ENCODE data around the gene SP4.

The SP4 gene

DNA sequence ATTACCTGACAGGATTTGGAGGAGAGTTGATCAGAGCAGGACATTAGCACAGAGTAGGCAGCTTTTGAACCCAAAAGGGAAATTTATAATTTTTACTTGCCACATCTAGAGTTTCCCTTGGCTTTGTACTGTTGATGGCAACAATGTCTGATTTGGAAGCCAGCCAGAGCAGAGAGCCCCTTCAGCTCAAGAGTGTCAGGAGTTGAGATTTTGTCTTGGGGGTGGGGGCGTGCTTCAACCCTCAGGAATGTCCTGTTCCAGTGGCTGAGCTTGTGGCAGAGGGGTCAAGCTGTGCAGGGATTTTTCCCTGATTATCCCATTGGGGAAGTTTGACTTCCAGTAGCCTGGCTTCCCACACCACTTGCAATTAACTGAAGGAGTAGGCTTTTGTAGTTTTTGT lies 27.0 kb downstream of the SP4 start:
- no peaks in the 10 kb centered on the region for H3K9me2 ChIP-seq (replicated peaks; ENCODE audit: insufficient read depth, low read length)
- H3K9ac ChIP-seq (ENCODE audit: low read length) = no peak overlapping the region
- H3K27ac ChIP-seq (ENCODE audit: low read depth, low read length) = no peak overlapping the region
- H3K79me2 ChIP-seq (ENCODE audit: insufficient read depth, low read length) = peaks cover 7% of the 10 kb centered on the region; the same call in 1 of the 2 replicates
- H3K36me3 ChIP-seq (ENCODE audit: low read length) = peaks cover 48% of the 10 kb centered on the region
- no peak overlapping the region for H3K4me3 ChIP-seq (ENCODE audit: insufficient read depth, low read length, poor library complexity, severe bottlenecking)
- H4K20me1 ChIP-seq (ENCODE audit: low read depth, low read length) = no peaks in the 10 kb centered on the region
- no peaks in the 10 kb centered on the region for H3K27me3 ChIP-seq (ENCODE audit: low read length)
- H3K9me3 ChIP-seq (ENCODE audit: insufficient read depth, low read length) = peaks cover 42% of the 10 kb centered on the region
- no peak overlapping the region for H3K4me2 ChIP-seq (ENCODE audit: low read depth, low read length, poor library complexity, severe bottlenecking)
- H2AFZ ChIP-seq (ENCODE audit: low read depth, low read length, severe bottlenecking) = no peak overlapping the region
- TF ChIP-seq EZH2phosphoT487 (conservative IDR thresholded peaks at IDR 0.05; ENCODE audit: low read length) = no peak
- TF ChIP-seq, protein P1, sequence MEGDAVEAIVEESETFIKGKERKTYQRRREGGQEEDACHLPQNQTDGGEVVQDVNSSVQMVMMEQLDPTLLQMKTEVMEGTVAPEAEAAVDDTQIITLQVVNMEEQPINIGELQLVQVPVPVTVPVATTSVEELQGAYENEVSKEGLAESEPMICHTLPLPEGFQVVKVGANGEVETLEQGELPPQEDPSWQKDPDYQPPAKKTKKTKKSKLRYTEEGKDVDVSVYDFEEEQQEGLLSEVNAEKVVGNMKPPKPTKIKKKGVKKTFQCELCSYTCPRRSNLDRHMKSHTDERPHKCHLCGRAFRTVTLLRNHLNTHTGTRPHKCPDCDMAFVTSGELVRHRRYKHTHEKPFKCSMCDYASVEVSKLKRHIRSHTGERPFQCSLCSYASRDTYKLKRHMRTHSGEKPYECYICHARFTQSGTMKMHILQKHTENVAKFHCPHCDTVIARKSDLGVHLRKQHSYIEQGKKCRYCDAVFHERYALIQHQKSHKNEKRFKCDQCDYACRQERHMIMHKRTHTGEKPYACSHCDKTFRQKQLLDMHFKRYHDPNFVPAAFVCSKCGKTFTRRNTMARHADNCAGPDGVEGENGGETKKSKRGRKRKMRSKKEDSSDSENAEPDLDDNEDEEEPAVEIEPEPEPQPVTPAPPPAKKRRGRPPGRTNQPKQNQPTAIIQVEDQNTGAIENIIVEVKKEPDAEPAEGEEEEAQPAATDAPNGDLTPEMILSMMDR (IDR thresholded peaks at IDR 0.05; ENCODE audit: insufficient read depth, low read length, poor library complexity, severe bottlenecking) = no peak
- H3F3A ChIP-seq (ENCODE audit: insufficient read depth) = no peaks in the 10 kb centered on the region

DNA sequence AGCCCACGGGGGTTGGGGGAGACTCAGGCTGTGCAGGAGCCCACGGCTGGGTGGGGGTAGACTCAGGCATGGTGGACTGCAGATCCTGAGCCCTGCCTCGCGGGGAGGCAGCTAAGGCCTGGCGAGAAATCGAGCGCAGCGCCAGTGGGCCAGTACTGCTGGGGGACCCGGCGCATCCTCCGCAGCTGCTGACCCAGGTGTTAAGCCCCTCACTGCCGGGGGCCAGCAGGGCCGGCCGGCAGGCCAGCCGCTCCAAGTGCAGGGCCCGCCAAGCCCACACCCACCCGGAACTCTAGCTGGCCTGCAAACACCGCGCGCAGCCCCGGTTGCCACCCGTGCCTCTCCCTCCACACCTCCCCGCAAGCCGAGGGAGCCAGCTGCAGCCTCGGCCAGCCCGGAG lies 33.4 kb downstream of the SP4 start:
- Histone ChIP-seq H3F3A (ENCODE audit: insufficient read depth) (no peaks in the 10 kb centered on the region), H3K9me3 (ENCODE audit: insufficient read depth, low read length) (no peaks in the 10 kb centered on the region), H3K9ac (ENCODE audit: low read length) (no peak overlapping the region), H4K20me1 (ENCODE audit: low read depth, low read length) (no peaks in the 10 kb centered on the region), H3K4me2 (ENCODE audit: low read depth, low read length, poor library complexity, severe bottlenecking) (no peak overlapping the region), H3K9me2 (replicated peaks; ENCODE audit: insufficient read depth, low read length) (no peaks in the 10 kb centered on the region), H2AFZ (ENCODE audit: low read depth, low read length, severe bottlenecking) (no peak overlapping the region), H3K4me3 (ENCODE audit: insufficient read depth, low read length, poor library complexity, severe bottlenecking) (no peak overlapping the region), H3K27me3 (ENCODE audit: low read length) (no peaks in the 10 kb centered on the region), H3K36me3 (ENCODE audit: low read length) (peaks cover 8% of the 10 kb centered on the region; the same call in 1 of the 2 replicates), H3K79me2 (ENCODE audit: insufficient read depth, low read length) (no peaks in the 10 kb centered on the region), H3K27ac (ENCODE audit: low read depth, low read length) (no peak overlapping the region)
- TF ChIP-seq EZH2phosphoT487 (conservative IDR thresholded peaks at IDR 0.05; ENCODE audit: low read length) = no peak
- TF ChIP-seq, protein P1 (IDR thresholded peaks at IDR 0.05; ENCODE audit: insufficient read depth, low read length, poor library complexity, severe bottlenecking) = no peak

DNA sequence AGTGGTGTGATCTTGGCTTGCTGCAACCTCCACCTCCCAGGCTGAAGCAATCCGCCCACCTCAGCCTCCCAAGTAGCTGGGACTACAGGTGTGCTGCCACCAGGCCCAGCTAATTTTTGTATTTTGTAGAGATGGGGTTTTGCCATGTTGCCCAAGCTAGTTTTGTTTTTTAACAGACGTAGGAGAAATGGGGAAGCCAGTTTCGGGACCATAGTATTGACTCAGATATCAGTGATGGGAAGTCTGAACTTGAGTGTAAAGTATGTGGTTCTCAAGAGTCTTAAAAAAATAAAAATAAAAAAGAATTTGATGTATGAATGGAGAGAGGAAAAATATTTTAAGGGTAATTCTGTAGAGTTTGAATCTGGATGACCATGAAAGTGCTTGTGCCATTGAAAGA lies 34.2 kb downstream of the SP4 start:
- H3K9me3 ChIP-seq (ENCODE audit: insufficient read depth, low read length) = no peaks in the 10 kb centered on the region
- peaks cover 8% of the 10 kb centered on the region; the same call in 1 of the 2 replicates for H3K36me3 ChIP-seq (ENCODE audit: low read length)
- H3K79me2 ChIP-seq (ENCODE audit: insufficient read depth, low read length) = no peaks in the 10 kb centered on the region
- H3K27me3 ChIP-seq (ENCODE audit: low read length) = no peaks in the 10 kb centered on the region
- no peak overlapping the region for H3K4me3 ChIP-seq (ENCODE audit: insufficient read depth, low read length, poor library complexity, severe bottlenecking)
- no peaks in the 10 kb centered on the region for H3K9me2 ChIP-seq (replicated peaks; ENCODE audit: insufficient read depth, low read length)
- no peak overlapping the region for H3K4me2 ChIP-seq (ENCODE audit: low read depth, low read length, poor library complexity, severe bottlenecking)
- H2AFZ ChIP-seq (ENCODE audit: low read depth, low read length, severe bottlenecking) = no peak overlapping the region
- no peaks in the 10 kb centered on the region for H3F3A ChIP-seq (ENCODE audit: insufficient read depth)
- no peak overlapping the region for H3K27ac ChIP-seq (ENCODE audit: low read depth, low read length)
- TF ChIP-seq, protein P1 (IDR thresholded peaks at IDR 0.05; ENCODE audit: insufficient read depth, low read length, poor library complexity, severe bottlenecking) = no peak
- no peak for TF ChIP-seq EZH2phosphoT487 (conservative IDR thresholded peaks at IDR 0.05; ENCODE audit: low read length)
- H4K20me1 ChIP-seq (ENCODE audit: low read depth, low read length) = no peaks in the 10 kb centered on the region
- H3K9ac ChIP-seq (ENCODE audit: low read length) = no peak overlapping the region
